BLaER1 (cell line): ENCODE data around the gene LRRC74A.

ENCODE experiments used
- H3K27ac ChIP-seq: shearing (Covaris generic); formaldehyde crosslinking; 2 replicates; pipeline ENCODE4 v1.8.1; 2022
- H3K27me3 ChIP-seq: shearing (Covaris generic); formaldehyde crosslinking; 2 replicates; pipeline ENCODE4 v1.8.1; 2022
- H3K36me3 ChIP-seq: shearing (Covaris generic); formaldehyde crosslinking; 2 replicates; pipeline ENCODE4 v1.8.1; 2022
- H3K4me1 ChIP-seq: shearing (Covaris generic); formaldehyde crosslinking; 2 replicates; pipeline ENCODE4 v1.8.1; 2022
- H3K4me2 ChIP-seq: shearing (Covaris generic); formaldehyde crosslinking; 2 replicates; pipeline ENCODE4 v1.8.1; 2022
- H3K4me3 ChIP-seq: shearing (Covaris generic); formaldehyde crosslinking; 2 replicates; pipeline ENCODE4 v1.8.1; 2022
- H3K9ac ChIP-seq: shearing (Covaris generic); formaldehyde crosslinking; 2 replicates; pipeline ENCODE4 v1.8.1; 2022
- H3K9me3 ChIP-seq: shearing (Covaris generic); formaldehyde crosslinking; 2 replicates; pipeline ENCODE4 v1.8.1; 2022
- H4K20me1 ChIP-seq: shearing (Covaris generic); formaldehyde crosslinking; 2 replicates; pipeline ENCODE4 v1.8.1; 2022
- Cebpa-rat ChIP-seq: shearing (Covaris generic); IDR thresholded peaks from 2 replicates; pipeline ENCODE4 v1.8.1; 2022

Gene LRRC74A

DNA sequence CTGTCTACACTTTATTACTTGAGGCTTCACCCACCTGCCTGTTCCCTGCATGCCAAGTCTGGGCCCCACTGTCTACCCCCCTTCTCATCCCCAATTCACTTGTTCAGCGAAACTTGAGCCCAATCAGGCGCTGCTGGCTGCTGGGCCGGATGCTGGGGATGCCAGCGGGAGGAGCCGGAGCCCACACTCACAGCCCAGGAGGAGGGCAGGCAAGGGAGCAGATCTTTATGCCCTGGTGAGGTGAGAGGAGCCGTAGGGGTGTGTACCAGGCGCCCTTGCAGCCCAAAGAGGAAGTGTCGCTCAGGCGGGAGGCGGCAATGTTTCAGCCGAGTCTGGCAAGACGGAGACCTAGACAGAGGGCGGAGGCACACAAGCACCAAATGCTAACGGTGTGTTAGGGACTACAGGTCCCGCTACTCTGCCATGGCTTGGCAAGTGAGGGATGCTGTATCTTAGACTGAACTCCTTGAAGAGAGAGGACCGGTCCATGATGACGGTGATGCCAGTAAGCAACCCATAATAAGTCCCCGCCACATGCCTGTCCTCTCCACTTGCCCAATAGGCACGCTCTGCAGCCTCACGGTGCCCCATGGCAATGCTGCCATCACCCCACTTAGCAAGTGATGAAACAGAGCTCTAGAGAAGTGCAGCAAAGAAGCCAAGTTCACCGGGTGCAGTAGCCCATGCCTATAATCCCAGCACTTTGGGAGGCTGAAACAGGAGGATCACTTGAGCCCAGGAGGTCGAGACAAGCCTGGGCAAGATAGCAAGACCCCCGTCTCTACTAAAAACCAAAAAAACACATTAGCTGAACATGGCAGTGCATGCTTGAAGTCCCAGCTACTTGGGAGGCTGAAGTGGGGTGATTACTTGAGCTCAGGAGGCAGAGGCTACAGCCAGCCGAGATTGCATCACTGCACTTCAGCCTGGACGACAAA lies 41.6 kb downstream of the LRRC74A start:
- Histone ChIP-seq H3K27ac (no peak overlapping the region), H3K9me3 (no peaks in the 10 kb centered on the region), H3K36me3 (no peaks in the 10 kb centered on the region), H3K9ac (no peak overlapping the region), H3K27me3 (no peaks in the 10 kb centered on the region), H4K20me1 (no peaks in the 10 kb centered on the region), H3K4me3 (no peak overlapping the region), H3K4me1 (peaks cover 47% of the 10 kb centered on the region), H3K4me2 (peak overlapping the region; percentile 68)
- no peak for TF ChIP-seq Cebpa-rat

DNA sequence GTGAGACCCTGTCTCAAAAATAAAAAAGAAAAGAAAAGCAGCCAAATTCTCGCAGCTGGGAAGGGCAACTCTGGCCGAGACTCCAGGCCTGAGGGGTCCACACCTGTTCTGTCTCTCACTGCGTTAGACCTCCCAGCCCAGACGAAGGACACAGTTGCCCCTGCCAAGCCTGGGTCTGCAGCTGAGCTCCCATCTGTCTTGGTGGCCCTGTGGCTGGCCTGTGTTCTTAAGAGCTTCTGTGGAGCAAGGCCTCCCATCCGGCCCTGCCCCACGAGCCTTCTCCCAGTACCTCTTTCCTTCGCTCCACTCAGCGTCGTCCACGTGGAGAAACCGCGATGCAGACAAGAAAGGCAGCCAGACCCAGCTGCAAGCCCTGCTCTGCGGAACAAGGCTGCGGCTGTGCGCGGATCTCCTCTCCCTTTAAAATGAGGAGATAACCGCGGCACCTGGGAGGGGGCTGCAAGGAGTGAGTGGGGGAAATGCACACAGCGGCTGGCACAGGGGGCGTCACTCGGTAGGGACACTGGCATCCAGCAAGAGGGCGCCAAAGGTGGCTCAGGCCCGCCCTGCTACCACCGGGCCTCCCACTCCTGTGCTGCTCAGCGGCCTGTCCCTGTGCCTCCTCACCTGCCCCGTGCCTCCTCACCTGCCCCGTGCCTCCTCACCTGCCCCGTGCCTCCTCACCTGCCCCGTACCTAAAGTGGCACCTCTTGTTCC lies 42.4 kb downstream of the LRRC74A start:
- Histone ChIP-seq H3K27me3 (no peaks in the 10 kb centered on the region), H3K4me3 (no peak overlapping the region)
- no peak for TF ChIP-seq Cebpa-rat

DNA sequence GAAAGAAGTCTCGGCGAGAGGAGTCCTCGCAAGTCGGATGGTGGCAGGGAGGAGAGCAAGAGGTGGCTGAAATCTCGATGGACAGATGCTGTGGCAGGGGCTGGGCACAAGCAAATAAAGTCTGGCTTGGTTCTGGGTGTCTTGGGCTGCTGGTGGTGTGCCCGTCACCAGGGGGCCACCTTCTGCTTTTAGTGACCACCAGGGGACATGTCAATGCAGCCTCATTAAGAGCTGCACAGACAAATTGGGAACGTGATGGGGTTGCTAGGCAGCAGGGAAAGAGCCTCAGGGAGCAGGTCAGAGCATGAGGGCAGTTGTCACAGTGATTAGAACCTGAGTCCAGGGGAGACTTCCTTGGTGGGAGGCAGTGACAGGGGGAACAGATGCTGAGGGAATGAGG lies 44.0 kb downstream of the LRRC74A start:
- peaks cover 28% of the 10 kb centered on the region for H3K4me1 ChIP-seq
- TF ChIP-seq Cebpa-rat = no peak
- no peaks in the 10 kb centered on the region for H4K20me1 ChIP-seq
- H3K27me3 ChIP-seq = no peaks in the 10 kb centered on the region
- H3K4me2 ChIP-seq = no peak overlapping the region
- H3K9me3 ChIP-seq = 0 out of 2 replicates have a peak, but pooled peaks cover under 1% of the 10 kb centered on the region
- no peaks in the 10 kb centered on the region for H3K36me3 ChIP-seq
- H3K9ac ChIP-seq = no peak overlapping the region
- no peak overlapping the region for H3K27ac ChIP-seq
- H3K4me3 ChIP-seq = no peak overlapping the region

More for the DNA sequence above, 42.4 kb downstream of the LRRC74A start:
- Histone ChIP-seq H3K36me3 (no peaks in the 10 kb centered on the region), H3K4me1 (peaks cover 42% of the 10 kb centered on the region), H3K9ac (no peak overlapping the region), H4K20me1 (no peaks in the 10 kb centered on the region), H3K9me3 (no peaks in the 10 kb centered on the region), H3K4me2 (peak overlapping the region; percentile 68), H3K27ac (no peak overlapping the region)

DNA sequence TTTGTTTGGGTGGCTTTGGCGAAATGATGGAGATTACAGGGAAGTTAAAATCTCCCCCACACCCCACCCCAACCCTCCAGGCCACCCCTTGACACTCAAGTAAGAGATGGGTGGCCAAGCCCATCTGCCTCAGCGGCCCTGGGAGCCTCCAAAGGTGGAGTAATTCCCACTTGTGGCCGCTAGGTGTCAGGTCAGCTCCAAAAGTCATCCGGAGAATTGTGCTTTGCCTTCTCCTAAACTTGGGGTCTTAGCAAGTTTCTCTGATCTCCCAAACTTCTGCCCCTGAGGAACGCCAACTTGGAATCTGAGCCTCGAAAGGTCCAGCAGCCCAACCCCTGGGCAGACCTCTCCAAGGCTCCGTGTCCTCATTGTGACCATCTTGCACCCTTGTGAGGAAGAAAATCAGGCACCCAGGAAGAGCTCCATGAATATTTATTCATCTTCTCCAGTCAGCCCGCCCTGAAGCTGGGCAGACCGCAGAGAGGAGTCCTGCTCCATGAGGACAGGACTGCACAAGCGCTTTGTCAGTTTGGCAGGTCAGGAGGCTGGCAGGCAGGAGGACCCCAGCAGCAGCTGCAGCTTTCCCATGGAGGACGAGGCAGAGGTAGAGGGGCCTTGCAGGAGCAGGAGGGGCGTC lies 46.7 kb downstream of the LRRC74A start:
- Histone ChIP-seq H3K9me3 (peaks cover 7% of the 10 kb centered on the region; the same call in 1 of the 2 replicates), H3K36me3 (no peaks in the 10 kb centered on the region), H3K4me2 (no peak overlapping the region), H3K27ac (no peak overlapping the region), H4K20me1 (no peaks in the 10 kb centered on the region), H3K4me3 (no peak overlapping the region), H3K27me3 (no peaks in the 10 kb centered on the region), H3K4me1 (peaks cover 22% of the 10 kb centered on the region), H3K9ac (no peak overlapping the region)
- no peak for TF ChIP-seq Cebpa-rat

DNA sequence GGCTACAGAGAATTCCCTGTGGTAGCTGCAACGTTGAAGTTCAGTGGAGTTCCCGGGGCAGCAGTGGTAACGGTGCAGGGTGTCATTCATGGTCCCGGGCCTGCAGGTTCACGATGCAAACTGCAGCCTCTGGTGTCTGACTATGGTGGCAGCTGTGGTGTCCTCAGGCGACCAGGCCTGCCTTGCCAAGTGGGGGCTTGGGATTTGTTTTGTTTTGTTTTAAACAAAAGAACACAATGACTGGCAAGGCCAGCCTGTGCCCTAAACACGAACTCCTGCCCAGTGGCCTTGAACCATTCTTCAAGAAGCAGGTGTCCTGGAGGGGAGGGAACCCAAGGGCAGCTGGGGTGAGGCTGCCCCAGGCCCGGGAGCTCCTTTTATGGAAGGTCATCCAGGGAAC lies 48.5 kb downstream of the LRRC74A start:
- Histone ChIP-seq H3K4me2 (no peak overlapping the region), H3K27ac (no peak overlapping the region), H4K20me1 (no peaks in the 10 kb centered on the region), H3K4me1 (peaks cover 16% of the 10 kb centered on the region), H3K27me3 (no peaks in the 10 kb centered on the region), H3K36me3 (no peaks in the 10 kb centered on the region), H3K9ac (no peak overlapping the region), H3K9me3 (peaks cover 7% of the 10 kb centered on the region; the same call in 1 of the 2 replicates), H3K4me3 (no peak overlapping the region)
- TF ChIP-seq Cebpa-rat = no peak

DNA sequence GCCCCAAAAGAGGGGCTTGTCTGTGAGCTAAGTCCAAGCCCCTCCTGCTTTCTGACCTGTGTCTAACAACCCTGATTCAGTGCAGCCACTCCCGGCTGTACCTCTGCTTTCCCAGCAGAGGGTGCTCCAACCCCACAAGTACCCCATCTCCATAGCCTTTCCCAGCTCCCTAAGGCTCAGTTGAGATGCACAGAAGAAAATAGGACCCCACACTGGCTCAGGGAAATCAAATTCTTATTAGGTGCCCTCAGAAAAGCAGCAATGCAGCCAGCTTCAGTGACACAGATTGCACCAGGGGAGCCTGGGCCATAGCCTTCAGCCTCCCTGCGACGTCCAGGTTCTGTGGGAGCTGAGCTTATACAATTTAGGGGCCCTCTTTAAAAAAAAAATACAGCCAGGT lies 49.9 kb downstream of the LRRC74A start:
- TF ChIP-seq Cebpa-rat = no peak
- Histone ChIP-seq H3K4me1 (peaks cover 16% of the 10 kb centered on the region), H3K4me2 (no peak overlapping the region), H3K9ac (no peak overlapping the region), H4K20me1 (no peaks in the 10 kb centered on the region), H3K27ac (no peak overlapping the region), H3K4me3 (no peak overlapping the region), H3K36me3 (no peaks in the 10 kb centered on the region), H3K9me3 (peaks cover 7% of the 10 kb centered on the region; the same call in 1 of the 2 replicates), H3K27me3 (no peaks in the 10 kb centered on the region)

DNA sequence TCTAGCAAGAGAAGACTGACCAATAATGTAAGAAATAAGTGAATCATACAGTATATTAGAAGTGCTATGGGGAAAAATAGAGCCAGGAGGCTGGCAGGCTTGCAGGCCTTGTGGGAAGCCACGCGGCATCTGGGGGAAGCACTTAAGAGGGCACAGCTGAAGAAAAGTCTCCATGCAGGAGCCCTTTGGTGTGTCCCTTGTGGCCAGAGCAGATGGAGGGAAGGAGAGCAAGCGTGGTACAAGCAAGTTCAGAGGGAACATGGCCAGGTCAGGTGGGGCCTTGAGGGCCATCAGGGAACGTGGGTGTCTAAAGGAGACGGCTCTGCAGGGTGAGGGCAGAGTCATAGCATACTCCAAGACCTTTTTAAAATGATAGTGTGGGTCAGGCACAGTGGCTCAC lies 51.7 kb downstream of the LRRC74A start:
- Histone ChIP-seq H3K9me3 (peaks cover 7% of the 10 kb centered on the region; the same call in 1 of the 2 replicates), H3K4me3 (no peak overlapping the region), H4K20me1 (no peaks in the 10 kb centered on the region), H3K4me2 (peak overlapping the region; percentile 39), H3K9ac (no peak overlapping the region), H3K36me3 (no peaks in the 10 kb centered on the region), H3K4me1 (peaks cover 20% of the 10 kb centered on the region), H3K27me3 (no peaks in the 10 kb centered on the region), H3K27ac (no peak overlapping the region)
- TF ChIP-seq Cebpa-rat = no peak

DNA sequence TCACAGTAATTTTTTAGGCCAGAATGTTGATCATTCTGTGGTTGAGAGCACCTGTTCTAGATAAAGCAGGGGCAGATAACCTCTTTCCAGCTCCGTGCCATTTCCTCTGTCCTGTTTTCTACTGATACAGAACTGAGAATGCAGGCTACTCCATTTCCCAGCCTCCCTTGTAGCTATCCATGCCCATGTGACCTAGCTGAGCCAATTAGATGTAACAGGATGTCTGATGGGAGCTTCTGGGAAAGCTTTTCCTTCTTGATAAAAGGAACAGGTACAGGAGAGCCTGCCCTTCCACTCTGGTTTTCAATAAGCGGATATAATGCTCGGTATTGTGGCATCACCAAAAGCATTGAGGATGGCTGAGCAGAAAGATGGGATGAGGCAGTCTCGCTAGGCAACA lies 54.2 kb downstream of the LRRC74A start:
- peaks cover 29% of the 10 kb centered on the region for H3K4me1 ChIP-seq
- H3K4me2 ChIP-seq = no peak overlapping the region
- no peaks in the 10 kb centered on the region for H4K20me1 ChIP-seq
- no peak overlapping the region for H3K9ac ChIP-seq
- no peak overlapping the region for H3K27ac ChIP-seq
- H3K27me3 ChIP-seq = no peaks in the 10 kb centered on the region
- H3K4me3 ChIP-seq = no peak overlapping the region
- peaks cover 4% of the 10 kb centered on the region; the same call in 1 of the 2 replicates for H3K9me3 ChIP-seq
- no peaks in the 10 kb centered on the region for H3K36me3 ChIP-seq
- no peak for TF ChIP-seq Cebpa-rat

DNA sequence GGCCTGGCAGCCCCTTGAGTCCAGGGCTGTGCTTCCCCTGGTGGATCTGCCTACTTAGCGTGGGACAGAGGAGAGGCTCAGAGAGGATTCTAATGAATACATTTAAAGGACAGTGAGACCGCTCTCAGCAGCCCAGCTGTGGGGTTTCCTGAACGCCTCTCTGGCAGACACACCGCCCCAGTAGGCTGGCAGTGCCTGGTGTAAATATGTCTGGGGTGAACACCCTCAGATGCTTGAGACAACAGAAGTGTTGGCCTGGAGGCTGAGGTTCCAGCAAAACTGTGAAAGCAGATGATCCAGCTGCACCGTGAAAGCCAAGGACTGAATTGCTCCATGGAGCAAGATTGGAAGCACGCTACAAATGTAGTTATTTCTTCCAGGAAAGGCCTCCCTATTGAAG lies 55.1 kb downstream of the LRRC74A start:
- peaks cover 29% of the 10 kb centered on the region for H3K4me1 ChIP-seq
- H3K27ac ChIP-seq = no peak overlapping the region
- H3K27me3 ChIP-seq = no peaks in the 10 kb centered on the region
- no peaks in the 10 kb centered on the region for H3K36me3 ChIP-seq
- no peak for TF ChIP-seq Cebpa-rat
- H3K9me3 ChIP-seq = no peaks in the 10 kb centered on the region
- no peak overlapping the region for H3K4me3 ChIP-seq
- no peaks in the 10 kb centered on the region for H4K20me1 ChIP-seq
- no peak overlapping the region for H3K9ac ChIP-seq
- no peak overlapping the region for H3K4me2 ChIP-seq

DNA sequence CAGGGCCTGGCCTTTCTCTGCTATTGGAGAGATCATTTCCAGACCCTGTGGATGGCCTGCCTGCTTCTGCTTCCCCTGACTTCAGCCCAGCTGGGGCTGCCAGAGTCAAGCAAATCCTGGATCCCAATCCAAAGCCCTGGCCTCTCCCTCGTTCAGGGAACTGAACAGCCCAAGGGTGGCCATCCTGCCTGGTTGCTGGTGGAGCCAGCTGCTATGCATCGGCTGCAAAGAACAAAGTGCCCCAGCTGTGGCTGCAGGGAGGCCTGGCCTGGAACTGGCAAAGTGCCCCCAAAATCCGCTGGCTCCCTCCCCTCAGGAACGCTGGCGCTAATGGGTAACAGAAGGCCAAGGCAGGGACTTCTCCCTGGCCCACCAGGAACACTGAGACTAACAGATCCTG lies 56.4 kb downstream of the LRRC74A start:
- Histone ChIP-seq H3K4me2 (peak overlapping the region; percentile 47), H3K4me3 (no peak overlapping the region), H3K9me3 (no peaks in the 10 kb centered on the region), H4K20me1 (no peaks in the 10 kb centered on the region), H3K27me3 (no peaks in the 10 kb centered on the region), H3K27ac (peak overlapping the region; percentile 38; the same call in 1 of the 2 replicates), H3K4me1 (peaks cover 19% of the 10 kb centered on the region), H3K9ac (no peak overlapping the region), H3K36me3 (no peaks in the 10 kb centered on the region)
- TF ChIP-seq Cebpa-rat = no peak
